ENCODE measurements around the gene RNF150.
"Not testable (repeated sequence)": the region's sequence is repeated elsewhere in the genome, so short reads cannot be mapped to it uniquely, and the experiment has no call there.

The RNF150 gene

DNA sequence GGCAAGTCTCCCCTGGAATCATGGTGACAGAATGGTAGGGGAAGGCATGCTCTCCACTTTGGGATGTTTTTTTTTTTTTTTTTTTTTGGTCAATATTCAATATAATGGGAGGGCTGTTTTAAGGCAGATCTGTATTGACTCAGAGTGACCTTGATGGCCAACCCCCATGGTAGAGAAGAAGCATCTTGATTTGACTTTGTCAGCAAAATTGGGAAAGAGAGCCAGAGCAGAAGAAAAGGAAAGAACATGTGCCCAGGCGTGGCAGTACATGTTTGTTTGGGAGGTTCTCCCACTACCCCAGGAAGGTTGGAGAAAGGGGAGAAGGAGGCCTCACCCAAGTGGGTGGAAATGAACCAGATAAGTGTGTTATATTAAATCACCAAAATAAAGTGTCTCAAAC lies 314.8 kb downstream of the RNF150 start:
- no peak overlapping the region for H3K27ac ChIP-seq (ENCODE audit: low read length)
- no peak overlapping the region for H3K9ac ChIP-seq (ENCODE audit: low read depth, low read length)
- H3K4me1 ChIP-seq (ENCODE audit: insufficient read depth, low read length) = peaks cover 10% of the 10 kb centered on the region; the same call in 1 of the 2 replicates
- no peaks in the 10 kb centered on the region for H3K36me3 ChIP-seq (ENCODE audit: insufficient read depth, low read depth, low read length)
- no peak overlapping the region for H3K4me3 ChIP-seq (ENCODE audit: low read length)
- 0 out of 2 replicates have a peak, but pooled peaks cover 5% of the 10 kb centered on the region for H3K27me3 ChIP-seq (ENCODE audit: insufficient read depth, low read length)
- no peaks in the 10 kb centered on the region for H3K9me3 ChIP-seq (ENCODE audit: insufficient read depth, low read depth, low read length)

DNA sequence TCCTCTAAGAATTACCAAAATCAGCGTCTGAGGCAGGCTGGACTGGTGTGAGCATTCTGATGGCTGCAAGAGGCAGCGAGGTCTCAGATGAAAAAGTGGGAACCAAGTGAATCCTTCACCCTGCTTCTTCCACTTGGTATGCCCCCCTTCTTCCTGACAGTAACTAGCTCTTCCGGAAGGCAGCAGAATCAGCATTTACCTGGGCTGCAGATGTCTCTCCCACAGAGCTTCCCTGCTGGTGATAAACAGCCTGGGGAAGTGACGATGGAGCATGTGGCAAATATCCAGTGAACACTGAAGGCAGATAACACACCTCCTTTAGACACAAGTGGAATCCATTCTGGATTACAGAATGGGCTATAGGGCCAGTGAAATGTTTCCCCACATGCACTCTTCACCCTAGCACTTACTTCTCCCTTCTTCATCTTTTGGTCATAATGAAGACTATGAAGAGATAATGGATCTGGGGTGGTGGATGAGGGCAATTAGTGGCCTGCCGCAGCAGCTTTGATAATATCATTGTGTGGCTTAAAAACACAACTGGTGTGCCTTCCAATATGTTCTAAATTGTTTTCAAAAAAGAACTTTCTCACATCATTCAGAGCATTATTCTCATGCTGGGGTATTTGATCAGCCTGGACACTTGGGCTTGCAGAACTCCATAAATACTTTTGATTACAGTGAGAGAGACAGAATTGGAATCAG lies 316.3 kb downstream of the RNF150 start:
- no peaks in the 10 kb centered on the region for H3K9me3 ChIP-seq (ENCODE audit: insufficient read depth, low read depth, low read length)
- no peak overlapping the region for H3K9ac ChIP-seq (ENCODE audit: low read depth, low read length)
- H3K36me3 ChIP-seq (ENCODE audit: insufficient read depth, low read depth, low read length) = no peaks in the 10 kb centered on the region
- H3K4me1 ChIP-seq (ENCODE audit: insufficient read depth, low read length) = peaks cover 10% of the 10 kb centered on the region; the same call in 1 of the 2 replicates
- no peak overlapping the region for H3K4me3 ChIP-seq (ENCODE audit: low read length)
- 0 out of 2 replicates have a peak, but pooled peaks cover 5% of the 10 kb centered on the region for H3K27me3 ChIP-seq (ENCODE audit: insufficient read depth, low read length)
- H3K27ac ChIP-seq (ENCODE audit: low read length) = no peak overlapping the region

DNA sequence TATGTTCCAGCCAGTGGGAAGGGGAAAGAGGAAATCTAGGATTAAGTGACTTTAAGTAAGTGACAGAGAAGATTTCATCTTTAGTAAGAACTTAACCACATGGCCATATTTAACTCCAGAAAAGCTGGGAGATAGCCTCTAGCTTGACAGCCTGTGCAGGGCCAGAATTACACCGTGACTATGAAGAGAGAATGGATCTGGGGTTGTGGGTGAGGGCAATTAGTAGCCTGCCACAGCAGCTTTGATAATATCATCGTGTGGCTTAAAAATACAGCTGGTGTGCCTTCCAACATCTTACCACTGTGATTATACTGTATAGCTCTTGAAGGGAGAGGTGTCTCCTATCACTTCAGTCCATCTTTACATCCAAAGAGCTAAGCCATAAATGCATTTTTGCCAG lies 319.5 kb downstream of the RNF150 start:
- H3K36me3 ChIP-seq (ENCODE audit: insufficient read depth, low read depth, low read length) = no peaks in the 10 kb centered on the region
- peaks cover 2% of the 10 kb centered on the region; the same call in 1 of the 2 replicates for H3K4me1 ChIP-seq (ENCODE audit: insufficient read depth, low read length)
- H3K9ac ChIP-seq (ENCODE audit: low read depth, low read length) = no peak overlapping the region
- H3K27me3 ChIP-seq (ENCODE audit: insufficient read depth, low read length) = 0 out of 2 replicates have a peak, but pooled peaks cover 5% of the 10 kb centered on the region
- no peak overlapping the region for H3K4me3 ChIP-seq (ENCODE audit: low read length)
- H3K27ac ChIP-seq (ENCODE audit: low read length) = no peak overlapping the region
- H3K9me3 ChIP-seq (ENCODE audit: insufficient read depth, low read depth, low read length) = no peaks in the 10 kb centered on the region

DNA sequence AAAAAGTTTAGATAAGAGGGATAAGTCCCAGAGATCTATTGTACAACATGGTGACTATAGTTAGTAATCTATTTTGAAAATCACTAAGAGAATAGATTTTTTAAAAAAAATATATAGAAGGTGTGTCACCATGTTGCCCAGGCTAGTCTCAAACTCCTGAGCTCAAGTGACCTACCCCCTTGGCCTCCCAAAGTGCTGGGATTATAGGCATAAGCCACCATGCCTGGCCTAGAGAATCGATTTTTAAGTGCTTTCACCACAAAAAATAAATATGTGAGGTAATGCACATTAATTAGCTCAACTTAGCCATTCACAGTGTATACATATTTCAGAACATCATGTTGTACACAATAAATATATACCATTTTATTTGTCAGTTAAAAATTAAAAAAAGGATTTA lies 320.4 kb downstream of the RNF150 start:
- Histone ChIP-seq H3K27me3 (ENCODE audit: insufficient read depth, low read length) (0 out of 2 replicates have a peak, but pooled peaks cover 5% of the 10 kb centered on the region), H3K9me3 (ENCODE audit: insufficient read depth, low read depth, low read length) (no peaks in the 10 kb centered on the region), H3K27ac (ENCODE audit: low read length) (no peak overlapping the region), H3K4me3 (ENCODE audit: low read length) (no peak overlapping the region), H3K36me3 (ENCODE audit: insufficient read depth, low read depth, low read length) (no peaks in the 10 kb centered on the region), H3K4me1 (ENCODE audit: insufficient read depth, low read length) (peaks cover 2% of the 10 kb centered on the region; the same call in 1 of the 2 replicates), H3K9ac (ENCODE audit: low read depth, low read length) (no peak overlapping the region)

DNA sequence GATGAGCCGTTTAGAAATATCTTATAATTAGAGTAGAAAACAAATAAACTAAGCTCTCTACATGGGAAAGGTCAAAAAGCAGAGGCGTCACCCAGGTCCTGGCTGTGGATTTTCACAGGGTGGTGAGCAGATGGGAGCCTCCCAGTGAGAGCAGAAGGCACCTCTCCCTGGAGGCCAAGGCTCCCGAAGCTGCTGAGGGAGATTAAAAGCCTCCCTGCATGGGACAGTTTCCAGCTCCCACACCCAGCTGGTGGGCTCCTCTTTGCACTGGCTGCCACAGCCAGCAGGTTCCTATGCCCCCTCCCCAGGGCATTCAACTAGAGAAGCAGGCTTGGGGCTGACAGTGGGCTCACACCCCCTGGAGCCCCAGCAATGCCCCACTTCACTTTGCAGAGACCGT lies 321.8 kb downstream of the RNF150 start:
- H3K27me3 ChIP-seq (ENCODE audit: insufficient read depth, low read length) = no peaks in the 10 kb centered on the region
- H3K27ac ChIP-seq (ENCODE audit: low read length) = no peak overlapping the region
- H3K9ac ChIP-seq (ENCODE audit: low read depth, low read length) = no peak overlapping the region
- H3K36me3 ChIP-seq (ENCODE audit: insufficient read depth, low read depth, low read length) = no peaks in the 10 kb centered on the region
- H3K4me1 ChIP-seq (ENCODE audit: insufficient read depth, low read length) = no peaks in the 10 kb centered on the region
- H3K9me3 ChIP-seq (ENCODE audit: insufficient read depth, low read depth, low read length) = no peaks in the 10 kb centered on the region
- no peak overlapping the region for H3K4me3 ChIP-seq (ENCODE audit: low read length)

DNA sequence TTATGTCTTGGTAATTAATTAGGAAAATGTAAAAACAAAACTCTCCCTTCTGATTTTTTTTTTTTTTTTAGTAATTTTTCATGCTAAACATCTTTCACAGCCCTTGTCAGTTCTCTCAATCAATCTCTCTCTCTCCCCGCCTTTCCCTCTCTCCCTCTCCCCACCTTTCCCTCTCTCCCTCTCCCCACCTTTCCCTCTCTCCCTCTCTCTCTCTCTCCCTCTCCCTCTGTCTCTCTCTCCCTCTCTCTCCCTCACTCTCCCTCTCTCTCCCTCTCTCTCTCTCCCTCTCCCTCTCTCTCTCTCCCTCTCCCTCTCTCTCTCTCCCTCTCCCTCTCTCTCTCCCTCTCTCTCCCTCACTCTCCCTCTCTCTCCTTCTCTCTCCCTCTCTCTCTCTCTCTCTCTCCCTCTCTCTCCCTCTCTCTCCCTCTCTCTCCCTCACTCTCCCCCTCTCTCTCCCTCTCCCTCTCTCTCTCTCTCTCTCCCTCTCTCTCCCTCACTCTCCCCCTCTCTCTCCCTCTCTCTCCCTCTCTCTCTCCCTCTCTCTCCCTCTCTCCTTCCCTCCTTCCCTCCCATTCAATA lies 322.6 kb downstream of the RNF150 start:
- not testable (repeated sequence) for H3K27ac ChIP-seq (ENCODE audit: low read length)

More for the DNA sequence above, 322.6 kb downstream of the RNF150 start:
- not testable (repeated sequence) for H3K4me3 ChIP-seq (ENCODE audit: low read length); H3K36me3 ChIP-seq (ENCODE audit: insufficient read depth, low read depth, low read length); H3K4me1 ChIP-seq (ENCODE audit: insufficient read depth, low read length); H3K9me3 ChIP-seq (ENCODE audit: insufficient read depth, low read depth, low read length); H3K27me3 ChIP-seq (ENCODE audit: insufficient read depth, low read length); H3K9ac ChIP-seq (ENCODE audit: low read depth, low read length)

Data from iPS-20b (cell line).